ENCODE data around the gene TFCP2.

Gene TFCP2

GRCh38 chr12:51196547-51196946 lies 23.6 kb upstream of the TFCP2 start:
- DNase-seq, result no peak

- DNase-seq, result no peak
Observed at GRCh38 chr12:51195841-51196240, 22.9 kb upstream of the TFCP2 start.

- DNase-seq, result no peak
Observed at GRCh38 chr12:51192284-51192671, 19.3 kb upstream of the TFCP2 start.

- no peak for DNase-seq
Observed at GRCh38 chr12:51191516-51192283, 18.8 kb upstream of the TFCP2 start.

GRCh38 chr12:51190820-51191219 lies 17.9 kb upstream of the TFCP2 start:
- DNase-seq, result no peak

- DNase-seq, result no peak
Observed at GRCh38 chr12:51189790-51190355, 16.9 kb upstream of the TFCP2 start.

GRCh38 chr12:51188359-51189051 lies 15.6 kb upstream of the TFCP2 start:
- DNase-seq, result no peak

- peak; percentile 47 for DNase-seq
Observed at GRCh38 chr12:51187370-51187987, 14.5 kb upstream of the TFCP2 start.

GRCh38 chr12:51186465-51187085 lies 13.6 kb upstream of the TFCP2 start:
- no peak for DNase-seq

- no peak for DNase-seq
Observed at GRCh38 chr12:51185171-51185717, 12.3 kb upstream of the TFCP2 start.

GRCh38 chr12:51183816-51184215 lies 10.9 kb upstream of the TFCP2 start:
- DNase-seq, result peak; percentile 84

- no peak for DNase-seq
Observed at GRCh38 chr12:51183349-51183748, 10.4 kb upstream of the TFCP2 start.

- no peak for DNase-seq
Observed at GRCh38 chr12:51181558-51181957, 8.6 kb upstream of the TFCP2 start.

GRCh38 chr12:51177897-51178296 lies 5.0 kb upstream of the TFCP2 start:
- DNase-seq, result no peak

- no peak for DNase-seq
Observed at GRCh38 chr12:51174501-51174900, 1.6 kb upstream of the TFCP2 start.

GRCh38 chr12:51171884-51172514 lies 936 bp downstream of the TFCP2 start:
- DNase-seq, result no peak

- no peak for DNase-seq
Observed at GRCh38 chr12:51163795-51164194, 9.1 kb downstream of the TFCP2 start.

GRCh38 chr12:51162217-51162616 lies 10.7 kb downstream of the TFCP2 start:
- no peak for DNase-seq

GRCh38 chr12:51160814-51161459 lies 12.0 kb downstream of the TFCP2 start:
- DNase-seq, result no peak

GRCh38 chr12:51156245-51156765 lies 16.6 kb downstream of the TFCP2 start:
- DNase-seq, result no peak

- DNase-seq, result no peak
Observed at GRCh38 chr12:51152953-51153352, 20.0 kb downstream of the TFCP2 start.

- DNase-seq, result no peak
Observed at GRCh38 chr12:51150777-51151176, 22.2 kb downstream of the TFCP2 start.
